Activated B cell treated with CpG ODN at 0.5 μM for 24 hours (primary cell): ENCODE results near the gene COL9A3. TPM values are rescaled to one million over a fixed set of nuclear protein-coding genes. Genes with fewer than 3 reads are reported as not detected.

Experiments
- ATAC-seq: fragments of 200-7000 bp; cut with Tn5 transposase; one replicate; pipeline ENCODE4 v1.10.0; 2021; ENCODE audit warnings: low read depth, mild to moderate bottlenecking, moderate library complexity
- CTCF ChIA-PET: fragments of 350-600 bp; sonication (Branson Sonifier 250); formaldehyde crosslinking; loops from one replicate; lab custom pipeline; 2021; ENCODE audit warnings: antibody characterized with exemption; lab: Charles Lee
- POLR2A ChIA-PET: fragments of 350-600 bp; sonication (Branson Sonifier 250); formaldehyde crosslinking; loops from one replicate; lab custom pipeline; 2021; ENCODE audit warnings: antibody characterized with exemption; lab: Charles Lee
- DNase-seq: peaks from one replicate; pipeline ENCODE4 v3.0.0; 2022
- H3K27ac Mint-ChIP-seq: one replicate; pipeline ENCODE4 v1.8.0; 2020; ENCODE audit warnings: mixed read lengths
- H3K27me3 Mint-ChIP-seq: one replicate; pipeline ENCODE4 v1.8.0; 2021; ENCODE audit warnings: mixed read lengths
- H3K36me3 Mint-ChIP-seq: one replicate; pipeline ENCODE4 v1.8.0; 2021; ENCODE audit warnings: low read depth, mixed read lengths
- H3K4me1 Mint-ChIP-seq: one replicate; pipeline ENCODE4 v1.8.0; 2021; ENCODE audit warnings: mixed read lengths
- H3K4me3 Mint-ChIP-seq: one replicate; pipeline ENCODE4 v1.8.0; 2020; ENCODE audit warnings: mild to moderate bottlenecking, mixed read lengths
- H3K9me3 Mint-ChIP-seq: one replicate; pipeline ENCODE4 v1.8.0; 2020; ENCODE audit warnings: mixed read lengths
- CTCF ChIP-seq: fragments of 200-600 bp; IDR thresholded peaks from one replicate; pipeline ENCODE4 v1.8.0; 2022; ENCODE audit warnings: antibody characterized with exemption, mild to moderate bottlenecking
- intact Hi-C: fragments of 100-400 bp; cut with micrococcal nuclease; formaldehyde crosslinking; loops from one replicate; pipeline ENCODE4 v1.15.1; 2024
- total RNA-seq: library from RNA; stranded (reverse); gene quantifications from 2 replicates; pipeline ENCODE4 v1.2.3, GENCODE V29; 2022

COL9A3 gene
- total RNA-seq, 1 donor from 2014 or later, result 37.6 TPM

DNA sequence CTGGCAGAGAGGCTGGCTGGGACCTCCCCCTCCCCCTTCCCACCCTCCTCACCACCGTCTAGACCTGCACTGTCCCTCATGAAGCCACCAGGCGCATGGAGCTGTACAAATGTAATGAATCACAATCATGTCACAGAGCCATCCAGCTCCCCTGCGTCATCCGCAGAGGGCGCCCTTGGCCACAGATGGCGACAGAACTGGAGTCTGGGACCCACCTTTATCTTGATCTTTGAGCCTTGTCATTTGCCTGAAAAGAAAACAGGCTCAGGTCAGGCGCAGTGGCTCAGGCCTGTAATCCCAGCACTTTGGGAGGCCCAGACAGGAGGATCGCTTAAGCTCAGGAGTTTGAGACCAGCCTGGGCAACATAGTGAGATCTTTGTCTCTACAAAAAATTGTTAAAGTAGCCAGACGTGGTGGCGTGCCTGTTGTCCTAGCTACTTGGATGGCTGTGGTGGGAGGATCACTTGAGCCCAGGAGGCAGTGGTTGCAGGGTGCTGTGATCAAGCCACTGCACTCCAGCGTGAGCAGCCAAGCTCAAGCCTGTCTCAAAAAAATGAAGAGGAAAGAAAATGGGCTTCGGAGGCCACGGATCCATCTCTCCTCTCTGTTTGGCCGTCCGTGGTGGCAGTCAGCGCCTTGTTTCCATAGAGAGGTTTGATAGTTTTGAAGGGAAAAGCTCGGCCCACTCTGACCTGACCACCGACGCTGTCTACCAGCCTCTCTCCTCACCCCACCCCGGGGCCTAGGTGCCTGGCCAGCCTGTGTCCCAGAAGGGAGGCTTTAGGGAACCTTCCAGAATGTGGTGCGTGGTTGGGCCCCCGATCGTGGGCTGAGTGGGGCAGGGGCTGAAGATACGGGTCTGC lies 6.2 kb downstream of the COL9A3 start:
- ChIA-PET POLR2A (interaction anchor here (1.0 kb wide), 1 partner anchor 29 kb away, joined by 4 read pairs; no protein-coding TSS in a partner anchor), CTCF (interaction anchor here (0.7 to 1.0 kb wide), 4 partner anchors 12 to 186 kb away, joined by 3 to 4 read pairs (median 3); no protein-coding TSS in a partner anchor)
- ATAC-seq (peak; percentile 15), DNase-seq (no peak)
- H3K4me3 Mint-ChIP-seq, result no peak overlapping the region
- no peak for TF ChIP-seq CTCF
- peaks cover 8% of the 10 kb centered on the region for H3K27me3 Mint-ChIP-seq
- H3K9me3 Mint-ChIP-seq, result no peaks in the 10 kb centered on the region
- intact Hi-C loops, result loop anchor here (2.0 kb wide), 1 partner anchor 150 kb away; no protein-coding TSS in a partner anchor
- H3K36me3 Mint-ChIP-seq, result no peaks in the 10 kb centered on the region
- H3K27ac Mint-ChIP-seq, result no peak overlapping the region
- H3K4me1 Mint-ChIP-seq, result peaks cover 21% of the 10 kb centered on the region

DNA sequence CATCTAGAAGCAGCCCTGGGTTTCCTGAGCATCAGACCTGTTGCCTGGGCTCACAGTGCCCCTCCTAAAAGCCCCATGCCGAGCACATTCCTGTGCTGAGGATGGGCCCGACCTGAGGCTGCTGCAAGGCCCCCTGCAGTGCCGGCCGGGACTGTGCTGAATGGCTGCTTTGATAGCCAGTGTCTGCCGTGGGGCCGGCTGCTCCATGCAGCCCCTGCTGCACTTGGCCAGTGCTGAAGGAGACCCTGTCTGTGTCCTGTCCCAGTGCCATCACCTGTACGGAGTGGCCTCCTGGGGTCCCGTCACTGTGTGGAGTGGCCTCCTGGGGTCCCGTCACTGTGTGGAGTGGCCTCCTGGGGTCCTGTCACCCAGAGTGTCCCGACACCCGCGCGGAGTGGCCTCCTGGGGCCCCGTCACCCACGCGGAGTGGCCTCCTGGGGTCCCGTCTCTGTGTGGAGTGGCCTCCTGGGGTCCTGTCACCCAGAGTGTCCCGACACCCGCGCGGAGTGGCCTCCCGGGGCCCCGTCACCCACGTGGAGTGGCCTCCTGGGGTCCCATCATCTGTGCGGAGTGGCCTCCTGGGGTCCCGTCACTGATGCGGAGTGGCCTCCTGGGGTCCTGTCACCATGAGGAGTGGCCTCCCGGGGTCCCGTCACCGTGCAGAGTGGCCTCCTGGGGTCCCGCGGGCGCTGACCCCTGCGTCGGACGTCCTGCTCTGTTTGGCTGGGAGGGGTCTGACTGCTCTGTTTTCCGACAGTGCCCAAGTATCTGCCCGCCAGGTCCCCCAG lies 7.0 kb downstream of the COL9A3 start:
- no peak overlapping the region for H3K27ac Mint-ChIP-seq
- intact Hi-C loops, result loop anchor here (2.0 kb wide), 1 partner anchor 149 kb away; no protein-coding TSS in a partner anchor
- DNase-seq (no peak), ATAC-seq (no peak)
- CTCF ChIA-PET, result interaction anchor here (1.0 kb wide), 1 partner anchor 186 kb away, joined by 3 read pairs; no protein-coding TSS in a partner anchor
- no peak overlapping the region for H3K4me3 Mint-ChIP-seq
- TF ChIP-seq CTCF, result no peak
- POLR2A ChIA-PET, result no interaction called here
- peaks cover 21% of the 10 kb centered on the region for H3K4me1 Mint-ChIP-seq
- H3K9me3 Mint-ChIP-seq, result no peaks in the 10 kb centered on the region
- peaks cover 4% of the 10 kb centered on the region for H3K27me3 Mint-ChIP-seq
- no peaks in the 10 kb centered on the region for H3K36me3 Mint-ChIP-seq

DNA sequence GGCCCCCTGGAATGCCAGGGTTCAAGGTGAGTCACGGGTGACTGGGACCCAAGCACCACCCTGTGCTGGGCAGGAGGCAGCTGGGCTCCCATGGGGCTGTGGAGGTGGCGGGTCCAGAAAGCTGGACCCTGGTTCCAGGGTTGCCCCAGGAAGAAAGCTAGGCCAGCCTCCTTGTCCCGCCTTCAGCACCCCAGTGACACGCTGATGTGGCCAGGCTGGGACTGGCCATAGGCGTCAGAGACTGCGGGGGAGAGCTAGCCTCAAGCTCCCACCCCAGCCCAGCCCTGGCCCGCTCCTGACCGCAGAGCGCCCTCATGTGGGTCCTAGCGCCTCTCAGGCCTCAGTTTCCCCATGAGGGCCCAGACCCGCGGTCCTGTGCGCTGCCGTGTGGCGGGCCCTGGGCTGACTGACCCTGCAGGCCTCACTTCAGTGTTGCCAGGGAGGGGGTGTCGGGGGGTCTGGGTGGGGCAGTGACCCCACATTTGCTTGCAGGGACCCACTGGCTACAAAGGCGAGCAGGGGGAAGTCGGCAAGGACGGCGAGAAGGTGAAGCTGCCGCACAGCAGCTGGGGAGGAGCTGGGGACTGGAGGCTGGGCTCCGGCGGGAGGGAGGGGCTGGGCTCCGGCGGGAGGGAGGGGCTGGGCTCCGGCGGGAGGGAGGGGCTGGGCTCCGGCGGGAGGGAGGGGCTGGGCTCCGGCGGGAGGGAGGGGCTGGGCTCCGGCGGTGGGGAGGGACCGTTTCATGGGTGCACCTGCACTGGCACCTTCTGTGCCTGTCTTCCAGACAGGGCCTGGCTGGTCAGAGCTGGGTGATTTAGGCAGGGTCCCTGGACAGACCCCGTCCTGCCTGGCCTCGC lies 7.9 kb downstream of the COL9A3 start:
- Mint-ChIP-seq H3K27me3 (peaks cover 3% of the 10 kb centered on the region), H3K4me3 (peak overlapping the region; percentile 48), H3K9me3 (no peaks in the 10 kb centered on the region), H3K4me1 (peaks cover 21% of the 10 kb centered on the region), H3K36me3 (no peaks in the 10 kb centered on the region), H3K27ac (no peak overlapping the region)
- DNase-seq (no peak), ATAC-seq (peak; percentile 63)
- no peak for TF ChIP-seq CTCF
- intact Hi-C loops, result no loop called here
- ChIA-PET POLR2A (interaction anchor here (0.6 to 2.0 kb wide), 7 partner anchors 10 to 325 kb away, joined by 3 to 11 read pairs (median 4); partner anchors contain the start of genes SLCO4A1 and TCFL5), CTCF (no interaction called here)

DNA sequence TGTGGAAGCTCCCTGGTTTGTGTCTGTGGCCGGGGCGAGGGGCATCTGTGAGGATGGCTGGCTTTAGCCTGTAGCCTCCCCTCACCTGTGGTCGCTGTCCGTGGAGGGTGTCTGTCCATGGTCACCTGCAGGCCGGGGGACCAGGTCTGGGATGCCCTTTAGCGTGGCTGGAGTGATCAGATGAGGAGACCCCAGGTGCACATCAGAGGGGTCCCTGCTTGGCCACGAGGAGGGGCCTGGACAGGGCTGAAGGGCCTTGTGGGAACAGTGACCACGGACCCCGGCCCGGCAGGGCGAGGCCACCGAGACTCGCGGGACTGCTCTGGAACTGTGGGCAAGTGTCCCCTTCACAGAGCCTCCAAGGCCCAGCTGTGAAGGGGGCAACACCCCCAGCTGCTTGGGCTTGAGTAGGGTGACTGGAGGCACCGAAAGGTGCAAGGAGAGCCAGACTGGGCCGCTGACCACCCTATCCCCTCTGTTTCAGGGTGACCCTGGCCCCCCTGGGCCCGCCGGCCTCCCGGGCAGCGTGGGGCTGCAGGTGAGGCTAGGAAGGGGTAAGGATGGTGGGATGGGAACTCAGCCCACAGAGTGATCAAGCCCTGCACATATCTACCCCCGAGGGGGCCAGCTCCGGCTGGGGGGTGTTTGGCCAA lies 8.6 kb downstream of the COL9A3 start:
- Mint-ChIP-seq H3K4me3 (no peak overlapping the region), H3K36me3 (no peaks in the 10 kb centered on the region), H3K27me3 (no peaks in the 10 kb centered on the region), H3K9me3 (no peaks in the 10 kb centered on the region), H3K27ac (no peak overlapping the region), H3K4me1 (peaks cover 21% of the 10 kb centered on the region)
- TF ChIP-seq CTCF, result no peak
- DNase-seq (no peak), ATAC-seq (peak; percentile 2)
- intact Hi-C loops, result no loop called here
- ChIA-PET CTCF (no interaction called here), POLR2A (interaction anchor here (0.6 to 2.0 kb wide), 7 partner anchors 11 to 325 kb away, joined by 3 to 11 read pairs (median 4); partner anchors contain the start of genes SLCO4A1 and TCFL5)
